Left lung (tissue), 10 donors: ENCODE measurements around the gene TGM6. TPM values are rescaled to one million over a fixed set of nuclear protein-coding genes. Genes with fewer than 3 reads are reported as not detected.
"Not testable (repeated sequence)": the region's sequence is repeated elsewhere in the genome, so short reads cannot be mapped to it uniquely, and the experiment has no call there.

Experiments
- ATAC-seq: fragments of 200-7000 bp; cut with Tn5 transposase; one replicate; pipeline ENCODE4 v1.9.1; 2020; ENCODE audit warnings: moderate library complexity
- DNase-seq, 4 donors: peaks; one replicate each; pipeline ENCODE4 v3.0.0-alpha.2; 2013 to 2020
- H3K27ac ChIP-seq, 2 donors: fragments of 200-600 bp; sonication (generic) in 1 of 2; one replicate each; pipeline versions ENCODE4 v1.5.0 to v1.8.0; 2020 to 2021
- H3K27me3 ChIP-seq, 2 donors: fragments of 200-600 bp; sonication (generic) in 1 of 2; one replicate each; pipeline versions ENCODE4 v1.5.0 to v1.8.0; 2020 to 2021
- H3K36me3 ChIP-seq, 2 donors: fragments of 200-600 bp; sonication (generic) in 1 of 2; one replicate each; pipeline versions ENCODE4 v1.5.0 to v1.8.0; 2020 to 2021
- H3K4me1 ChIP-seq, 2 donors: fragments of 200-600 bp; one replicate each; pipeline ENCODE4 v1.8.0; 2021
- H3K4me3 ChIP-seq, 2 donors: fragments of 200-600 bp; sonication (generic) in 1 of 2; one replicate each; pipeline versions ENCODE4 v1.5.0 to v1.8.0; 2020 to 2021; ENCODE audit warnings: mild to moderate bottlenecking in 1 of 2
- H3K9me3 ChIP-seq, 2 donors: fragments of 200-600 bp; sonication (generic) in 1 of 2; one replicate each; pipeline versions ENCODE4 v1.5.0 to v1.8.0; 2020 to 2021
- intact Hi-C, 2 donors: fragments of 100-400 bp; cut with DNase I; formaldehyde crosslinking; loops; one replicate each; pipeline versions ENCODE4 v1.11.2 to v1.14.2; 2022
- polyA plus RNA-seq, 6 donors: library from polyadenylated mRNA; unstranded; fragments of 120-200 nt; gene quantifications; one replicate each; pipeline ENCODE4 v1.2.1, GENCODE V29; 2013; ENCODE audit not compliant: insufficient read length in 6 of 6
- total RNA-seq, 2 donors: library from RNA; stranded (reverse); fragmentation: NEBNext Ultra II Directional; extraction: Animal tissue kit (Norgen Biotek cat#: 25700); gene quantifications; one replicate each; pipeline ENCODE4 v1.2.1, GENCODE V29; 2021
- TF ChIP-seq, protein P1 (sequence below), 2 donors: fragments of 200-600 bp; sonication (generic) in 1 of 2; IDR thresholded peaks; one replicate each; pipeline versions ENCODE4 v1.5.0 to v1.8.0; 2021; ENCODE audit warnings: antibody characterized with exemption in 2 of 2
- donor health status: DM: no; HTN: yes; CAD: no.
- donor health status: DM: no; HTN: no; CAD: no.

TGM6 gene
- total and polyA plus RNA-seq, 8 donors = not detected

GRCh38 chr20:2405693-2406065, 25.0 kb downstream of the TGM6 start:
- H3K36me3 ChIP-seq = no peaks in the 10 kb centered on the region
- no peak for ATAC-seq
- H3K4me1 ChIP-seq = no peaks in the 10 kb centered on the region
- intact Hi-C loops = no loop called here
- DNase-seq = no peak
- peaks cover 0 to 36% of the 10 kb centered on the region in 2 donors for H3K27me3 ChIP-seq
- TF ChIP-seq, protein P1, sequence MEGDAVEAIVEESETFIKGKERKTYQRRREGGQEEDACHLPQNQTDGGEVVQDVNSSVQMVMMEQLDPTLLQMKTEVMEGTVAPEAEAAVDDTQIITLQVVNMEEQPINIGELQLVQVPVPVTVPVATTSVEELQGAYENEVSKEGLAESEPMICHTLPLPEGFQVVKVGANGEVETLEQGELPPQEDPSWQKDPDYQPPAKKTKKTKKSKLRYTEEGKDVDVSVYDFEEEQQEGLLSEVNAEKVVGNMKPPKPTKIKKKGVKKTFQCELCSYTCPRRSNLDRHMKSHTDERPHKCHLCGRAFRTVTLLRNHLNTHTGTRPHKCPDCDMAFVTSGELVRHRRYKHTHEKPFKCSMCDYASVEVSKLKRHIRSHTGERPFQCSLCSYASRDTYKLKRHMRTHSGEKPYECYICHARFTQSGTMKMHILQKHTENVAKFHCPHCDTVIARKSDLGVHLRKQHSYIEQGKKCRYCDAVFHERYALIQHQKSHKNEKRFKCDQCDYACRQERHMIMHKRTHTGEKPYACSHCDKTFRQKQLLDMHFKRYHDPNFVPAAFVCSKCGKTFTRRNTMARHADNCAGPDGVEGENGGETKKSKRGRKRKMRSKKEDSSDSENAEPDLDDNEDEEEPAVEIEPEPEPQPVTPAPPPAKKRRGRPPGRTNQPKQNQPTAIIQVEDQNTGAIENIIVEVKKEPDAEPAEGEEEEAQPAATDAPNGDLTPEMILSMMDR (IDR thresholded peaks at IDR 0.05) = no peak
- H3K9me3 ChIP-seq = peaks cover 0 to 10% of the 10 kb centered on the region in 2 donors
- no peak overlapping the region for H3K4me3 ChIP-seq
- no peak overlapping the region for H3K27ac ChIP-seq

- ATAC-seq, H3K27ac ChIP-seq, intact Hi-C loops, H3K36me3 ChIP-seq, H3K4me1 ChIP-seq, H3K4me3 ChIP-seq, DNase-seq, H3K9me3 ChIP-seq: not testable (repeated sequence)
- H3K27me3 ChIP-seq = peaks cover 0 to 36% of the 10 kb centered on the region in 2 donors
These were observed 26.7 kb downstream of the TGM6 start for GRCh38 chr20:2407355-2407754.

DNA sequence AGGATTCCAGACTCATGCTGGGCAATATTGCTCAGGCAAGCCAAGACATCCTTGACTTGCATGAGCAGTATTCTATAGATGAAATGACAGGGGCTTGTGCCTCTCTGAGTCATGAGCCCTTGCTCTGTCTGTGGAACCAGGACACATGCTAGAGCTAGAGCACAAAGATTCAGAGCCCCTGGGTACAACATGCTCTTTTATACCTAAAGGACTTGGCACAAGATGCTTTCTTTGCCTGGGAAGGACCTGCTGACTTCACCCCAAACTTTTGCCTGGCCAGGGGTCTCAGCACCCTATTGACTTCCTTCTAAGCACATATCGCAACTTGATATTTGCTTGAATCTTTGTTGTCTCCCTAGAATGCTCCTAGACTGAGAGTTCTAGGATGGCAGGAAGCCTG, 27.4 kb downstream of the TGM6 start:
- Histone ChIP-seq H3K9me3 (peaks cover 0 to 10% of the 10 kb centered on the region in 2 donors), H3K27ac (no peak overlapping the region), H3K4me1 (no peaks in the 10 kb centered on the region), H3K27me3 (peaks cover 0 to 36% of the 10 kb centered on the region in 2 donors), H3K36me3 (no peaks in the 10 kb centered on the region), H3K4me3 (no peak overlapping the region)
- DNase-seq (no peak), ATAC-seq (no peak)
- TF ChIP-seq, protein P1 (IDR thresholded peaks at IDR 0.05) = no peak
- intact Hi-C loops = no loop called here

DNA sequence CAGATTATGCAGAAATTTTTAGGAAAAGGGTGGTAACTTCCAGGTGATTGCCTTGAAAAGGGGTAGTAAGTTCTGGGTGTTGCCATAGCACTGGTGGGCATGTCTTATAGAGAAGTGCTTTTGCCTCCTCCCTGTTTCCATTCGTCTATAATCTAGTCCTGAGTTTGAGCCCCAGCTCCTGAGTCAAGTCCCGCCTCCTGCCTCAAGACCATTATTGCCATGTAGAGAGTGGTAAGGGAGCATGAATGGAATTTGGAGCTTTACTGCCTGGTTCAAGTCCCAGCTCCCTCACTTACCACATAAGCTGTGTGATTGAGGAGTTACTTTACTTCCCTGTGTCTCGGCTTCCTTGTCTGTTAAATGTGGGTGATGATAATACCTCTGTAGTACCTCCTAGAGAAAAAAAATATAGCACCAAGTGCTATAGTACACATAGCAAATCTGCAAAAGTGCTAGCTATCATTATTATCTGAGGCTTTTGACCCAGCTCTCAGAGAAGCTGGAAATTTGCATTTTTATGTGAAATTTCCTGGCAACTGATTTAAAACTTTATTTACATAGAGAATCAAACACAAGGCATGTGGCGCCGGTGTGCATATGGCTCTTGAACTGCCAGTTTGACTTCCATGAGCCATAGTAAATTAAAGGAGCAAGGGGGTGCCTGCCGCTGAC, 36.0 kb downstream of the TGM6 start:
- Histone ChIP-seq H3K27me3 (peaks cover 0 to 31% of the 10 kb centered on the region in 2 donors), H3K36me3 (no peaks in the 10 kb centered on the region), H3K9me3 (no peaks in the 10 kb centered on the region), H3K27ac (no peak overlapping the region), H3K4me3 (no peak overlapping the region), H3K4me1 (no peaks in the 10 kb centered on the region)
- ATAC-seq (no peak), DNase-seq (no peak)
- TF ChIP-seq, protein P1 (IDR thresholded peaks at IDR 0.05) = no peak
- intact Hi-C loops = no loop called here

DNA sequence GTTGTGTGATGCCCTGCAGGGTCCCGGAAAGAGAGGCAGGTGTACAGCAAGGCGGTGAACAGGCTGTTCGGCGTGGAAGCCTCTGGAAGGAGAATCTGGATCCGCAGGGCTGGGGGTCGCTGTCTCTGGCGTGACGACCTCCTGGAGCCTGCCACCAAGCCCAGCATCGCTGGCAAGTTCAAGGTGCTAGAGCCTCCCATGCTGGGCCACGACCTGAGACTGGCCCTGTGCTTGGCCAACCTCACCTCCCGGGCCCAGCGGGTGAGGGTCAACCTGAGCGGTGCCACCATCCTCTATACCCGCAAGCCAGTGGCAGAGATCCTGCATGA, 36.5 kb downstream of the TGM6 start:
- no peak for ATAC-seq
- Histone ChIP-seq H3K4me1 (no peaks in the 10 kb centered on the region), H3K9me3 (no peaks in the 10 kb centered on the region), H3K27ac (no peak overlapping the region), H3K27me3 (peaks cover 0 to 31% of the 10 kb centered on the region in 2 donors), H3K4me3 (no peak overlapping the region), H3K36me3 (no peaks in the 10 kb centered on the region)
- no peak for DNase-seq
- TF ChIP-seq, protein P1 (IDR thresholded peaks at IDR 0.05) = no peak
- intact Hi-C loops = no loop called here

DNA sequence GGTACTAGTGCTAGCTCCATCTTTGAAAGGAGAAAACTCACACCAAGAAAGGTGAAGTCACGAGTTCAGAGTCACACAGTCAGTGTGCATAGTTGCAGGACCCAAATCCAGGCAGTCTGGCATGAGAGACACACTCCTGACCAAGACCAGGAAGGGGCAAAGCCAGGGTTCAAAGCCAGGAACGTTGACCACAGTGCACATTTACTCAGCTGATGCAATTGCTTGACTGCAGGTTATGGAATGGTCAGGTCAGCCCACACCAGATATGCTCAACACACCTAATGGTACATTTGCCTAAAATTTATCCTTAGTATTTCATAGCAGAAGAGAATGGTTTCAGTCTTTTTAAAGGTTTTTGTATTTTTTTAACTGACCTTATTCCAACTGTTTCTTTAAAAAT, 37.7 kb downstream of the TGM6 start:
- Histone ChIP-seq H3K36me3 (no peaks in the 10 kb centered on the region), H3K27me3 (peaks cover 0 to 31% of the 10 kb centered on the region in 2 donors), H3K27ac (no peak overlapping the region), H3K9me3 (no peaks in the 10 kb centered on the region), H3K4me3 (no peak overlapping the region), H3K4me1 (no peaks in the 10 kb centered on the region)
- DNase-seq (no peak), ATAC-seq (no peak)
- intact Hi-C loops = no loop called here
- TF ChIP-seq, protein P1 (IDR thresholded peaks at IDR 0.05) = no peak
